WERI-Rb-1 (cell line): ENCODE measurements around the gene SIK3.
A peak's percentile ranks its signal among the peaks of the same experiment; 100 is the strongest.

Experiments
- DNase-seq: peaks from one replicate; pipeline ENCODE4 v3.0.0-alpha.2; 2020
- H3K27ac ChIP-seq: fragments of 250-450 bp; sonication (Bioruptor Pico); 2 replicates; pipeline ENCODE4 v1.5.1; 2020; ENCODE audit warnings: mild to moderate bottlenecking, moderate library complexity
- H3K27me3 ChIP-seq: fragments of 250-450 bp; sonication (Bioruptor Pico); 2 replicates; pipeline ENCODE4 v1.5.1; 2021; ENCODE audit warnings: mild to moderate bottlenecking, low read depth, moderate library complexity; ENCODE audit not compliant: insufficient read depth, severe bottlenecking
- H3K36me3 ChIP-seq: fragments of 250-450 bp; sonication (Bioruptor Pico); 2 replicates; pipeline ENCODE4 v1.5.1; 2020; ENCODE audit warnings: mild to moderate bottlenecking, moderate library complexity
- H3K4me3 ChIP-seq: 2 replicates; pipeline ENCODE4 v1.5.1; 2011; ENCODE audit warnings: low read depth, mild to moderate bottlenecking, control low read depth, low read length
- H3K9me3 ChIP-seq: fragments of 250-450 bp; sonication (Bioruptor Pico); 2 replicates; pipeline ENCODE4 v1.5.1; 2021; ENCODE audit warnings: mild to moderate bottlenecking, moderate library complexity; ENCODE audit not compliant: severe bottlenecking
- CTCF ChIP-seq: IDR thresholded peaks from 2 replicates; pipeline ENCODE4 v1.5.1; 2011; ENCODE audit warnings: low read depth, mild to moderate bottlenecking, control low read depth, inconsistent platforms, low read length

Gene SIK3

DNA sequence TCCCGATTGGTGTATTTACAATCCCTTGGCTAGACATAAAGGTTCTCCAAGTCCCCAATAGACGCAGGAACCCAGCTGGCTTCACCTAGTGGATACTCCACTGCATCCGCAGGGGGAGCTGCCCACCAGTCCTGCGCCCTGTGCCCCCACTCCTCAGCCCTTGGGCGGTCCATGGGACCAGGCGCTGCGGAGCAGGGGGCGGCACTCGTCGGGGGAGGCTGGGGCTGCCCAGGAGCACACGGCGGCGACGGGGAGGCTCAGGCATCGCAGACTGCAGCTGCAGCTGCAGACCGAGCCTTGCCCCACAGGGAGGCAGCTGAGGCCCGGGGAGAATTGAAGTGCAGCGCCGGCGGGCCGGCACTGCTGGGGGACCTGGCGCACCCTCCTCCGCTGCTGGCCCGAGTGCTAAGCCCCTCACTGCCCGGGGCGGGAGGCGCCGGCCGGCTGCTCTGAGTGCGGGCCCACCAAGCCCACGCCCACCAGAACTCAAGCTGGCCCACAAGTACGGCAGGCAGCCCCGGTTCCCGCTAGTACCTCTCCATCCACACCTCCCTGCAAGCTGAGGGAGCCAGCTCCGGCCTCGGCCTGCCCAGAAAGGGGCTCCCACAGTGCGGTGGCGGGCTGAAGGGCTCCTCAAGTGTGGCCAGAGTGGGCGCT, 12.2 kb upstream of the SIK3 start:
- H3K36me3 ChIP-seq = no peaks in the 10 kb centered on the region
- DNase-seq = no peak
- no peak for TF ChIP-seq CTCF
- H3K9me3 ChIP-seq = no peaks in the 10 kb centered on the region
- no peak overlapping the region for H3K4me3 ChIP-seq
- H3K27ac ChIP-seq = no peak overlapping the region
- no peaks in the 10 kb centered on the region for H3K27me3 ChIP-seq

DNA sequence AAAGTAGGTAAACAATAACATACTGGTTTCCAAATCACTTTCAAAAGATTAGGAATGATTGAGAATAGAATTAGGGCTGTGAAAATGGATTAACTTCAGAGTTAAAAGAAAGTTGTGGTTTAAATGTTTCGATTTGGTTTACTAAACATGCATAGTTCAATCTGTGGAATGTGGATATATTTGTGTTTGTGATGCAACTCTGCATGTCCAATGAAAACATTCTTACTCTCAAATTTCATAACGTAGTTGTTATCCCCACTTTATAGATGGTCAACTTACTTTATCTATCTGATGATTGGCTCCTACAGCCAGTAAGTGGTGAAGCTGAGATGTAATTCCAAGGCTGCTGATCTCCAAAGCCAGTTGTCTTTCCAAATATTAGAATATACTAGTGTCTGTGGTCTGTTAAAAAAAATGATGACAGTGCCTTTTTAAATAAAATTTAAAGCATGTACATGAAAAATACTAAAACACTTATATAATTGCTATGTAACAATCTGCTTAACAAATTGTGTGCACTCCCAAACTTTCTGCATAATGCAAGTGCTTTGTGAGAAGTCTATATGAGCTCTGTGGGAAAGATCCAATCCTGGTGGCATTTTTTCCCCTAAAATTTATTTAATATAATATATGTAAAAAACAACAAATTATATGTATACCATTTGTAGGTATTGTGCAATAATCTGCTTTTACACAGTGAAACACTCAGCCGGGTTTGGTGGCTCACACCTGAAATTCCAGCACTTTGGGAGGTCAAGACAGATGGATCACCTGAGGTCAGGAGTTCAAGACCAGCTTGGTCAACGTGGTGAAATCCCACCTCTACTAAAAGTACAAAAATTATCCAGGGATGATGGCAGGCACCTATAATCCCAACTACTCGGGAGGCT, 9.7 kb upstream of the SIK3 start:
- no peak overlapping the region for H3K4me3 ChIP-seq
- DNase-seq = no peak
- no peaks in the 10 kb centered on the region for H3K27me3 ChIP-seq
- H3K27ac ChIP-seq = no peak overlapping the region
- no peak for TF ChIP-seq CTCF
- H3K9me3 ChIP-seq = no peaks in the 10 kb centered on the region
- no peaks in the 10 kb centered on the region for H3K36me3 ChIP-seq

GRCh38 chr11:117100556-117100955, 2.3 kb upstream of the SIK3 start:
- DNase-seq = no peak
- Histone ChIP-seq H3K27ac (no peak overlapping the region), H3K4me3 (no peak overlapping the region), H3K36me3 (no peaks in the 10 kb centered on the region), H3K27me3 (no peaks in the 10 kb centered on the region), H3K9me3 (no peaks in the 10 kb centered on the region)
- TF ChIP-seq CTCF = no peak

GRCh38 chr11:117099696-117100095, 1.5 kb upstream of the SIK3 start:
- no peak for DNase-seq
- H3K36me3 ChIP-seq = no peaks in the 10 kb centered on the region
- no peaks in the 10 kb centered on the region for H3K27me3 ChIP-seq
- H3K4me3 ChIP-seq = no peak overlapping the region
- TF ChIP-seq CTCF = no peak
- H3K9me3 ChIP-seq = no peaks in the 10 kb centered on the region
- H3K27ac ChIP-seq = no peak overlapping the region

DNA sequence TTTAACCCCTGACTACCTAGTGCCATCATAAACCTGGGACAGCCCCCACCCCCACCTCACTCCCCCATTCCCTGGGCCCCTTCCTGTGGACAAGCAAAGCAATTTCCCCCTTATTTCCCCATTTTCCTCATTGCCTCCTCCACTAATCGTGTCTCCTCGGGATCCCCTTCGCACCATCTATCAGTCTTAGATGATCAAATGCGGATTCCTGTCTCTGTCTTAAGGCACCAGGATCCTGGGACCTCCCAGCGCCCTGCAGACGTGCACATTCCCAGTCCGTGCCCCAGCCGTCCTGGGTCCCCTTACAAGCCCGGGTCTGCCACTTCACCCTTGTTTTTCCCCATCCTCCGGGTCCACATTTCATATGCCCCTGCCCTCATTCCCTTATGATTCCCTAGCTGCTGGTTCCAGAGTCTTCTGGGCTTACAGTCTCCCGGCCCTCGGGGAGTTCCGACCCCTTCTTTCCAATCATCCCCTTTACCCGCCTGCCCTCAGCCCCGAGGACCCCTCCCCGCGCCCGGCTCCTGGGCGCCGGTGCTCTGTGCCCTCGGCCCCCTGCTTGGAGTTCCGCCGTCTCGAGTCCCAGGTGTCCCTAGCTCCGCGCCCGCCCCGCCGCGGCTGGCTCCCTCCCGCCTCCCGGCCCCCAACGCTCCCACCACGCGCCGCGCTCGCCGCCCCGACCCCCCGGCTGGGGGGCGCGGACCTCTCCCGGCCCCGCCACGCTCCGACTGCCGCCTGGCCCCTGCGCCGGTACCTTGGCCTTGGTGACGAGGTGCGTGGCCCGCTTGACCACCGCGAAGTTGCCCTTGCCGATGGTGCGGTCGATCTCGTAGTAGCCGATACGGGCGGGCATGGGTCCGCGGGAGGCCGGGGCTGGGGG, 599 bp downstream of the SIK3 start:
- Histone ChIP-seq H3K27ac (peak overlapping the region; percentile 88), H3K27me3 (no peaks in the 10 kb centered on the region), H3K9me3 (no peaks in the 10 kb centered on the region), H3K4me3 (peak overlapping the region; percentile 85), H3K36me3 (no peaks in the 10 kb centered on the region)
- TF ChIP-seq CTCF = no peak
- peak; percentile 22 for DNase-seq
